ENCODE results near the gene SCNN1A. TPM values are rescaled to one million over a fixed set of nuclear protein-coding genes. Genes with fewer than 3 reads are reported as not detected.
A peak's percentile ranks its signal among the peaks of the same experiment; 100 is the strongest.

The SCNN1A gene
- total and polyA plus RNA-seq, 11 donors: 0.11 to 3.9 (median 0.43) TPM; not detected in 4

- WGBS, 4 donors: 74 to 83% (median 80%) methylated on average over 9 of the region's 9 CpGs
- DNase-seq (no peak), ATAC-seq (no peak)
- Histone ChIP-seq H3K36me3 (no peaks in the 10 kb centered on the region), H3K4me1 (peaks cover 0 to 14% (median 5%) of the 10 kb centered on the region in 12 donors), H3K9me3 (no peaks in the 10 kb centered on the region), H3K27ac (no peak overlapping the region), H3K27me3 (peaks cover 7 to 17% (median 13%) of the 10 kb centered on the region in 9 donors), H3K4me3 (no peak overlapping the region)
- intact Hi-C loops (cut with DNase I): loop anchor here in 1 of 10 donors (5.0 kb wide), 1 partner anchor 148 kb away; no protein-coding TSS in a partner anchor
- TF ChIP-seq, protein P1, sequence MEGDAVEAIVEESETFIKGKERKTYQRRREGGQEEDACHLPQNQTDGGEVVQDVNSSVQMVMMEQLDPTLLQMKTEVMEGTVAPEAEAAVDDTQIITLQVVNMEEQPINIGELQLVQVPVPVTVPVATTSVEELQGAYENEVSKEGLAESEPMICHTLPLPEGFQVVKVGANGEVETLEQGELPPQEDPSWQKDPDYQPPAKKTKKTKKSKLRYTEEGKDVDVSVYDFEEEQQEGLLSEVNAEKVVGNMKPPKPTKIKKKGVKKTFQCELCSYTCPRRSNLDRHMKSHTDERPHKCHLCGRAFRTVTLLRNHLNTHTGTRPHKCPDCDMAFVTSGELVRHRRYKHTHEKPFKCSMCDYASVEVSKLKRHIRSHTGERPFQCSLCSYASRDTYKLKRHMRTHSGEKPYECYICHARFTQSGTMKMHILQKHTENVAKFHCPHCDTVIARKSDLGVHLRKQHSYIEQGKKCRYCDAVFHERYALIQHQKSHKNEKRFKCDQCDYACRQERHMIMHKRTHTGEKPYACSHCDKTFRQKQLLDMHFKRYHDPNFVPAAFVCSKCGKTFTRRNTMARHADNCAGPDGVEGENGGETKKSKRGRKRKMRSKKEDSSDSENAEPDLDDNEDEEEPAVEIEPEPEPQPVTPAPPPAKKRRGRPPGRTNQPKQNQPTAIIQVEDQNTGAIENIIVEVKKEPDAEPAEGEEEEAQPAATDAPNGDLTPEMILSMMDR (IDR thresholded peaks at IDR 0.05): no peak
- TF ChIP-seq POLR2A (IDR thresholded peaks at IDR 0.05): no peak
Observed at GRCh38 chr12:6314776-6315175, 60.6 kb downstream of the SCNN1A start.

DNA sequence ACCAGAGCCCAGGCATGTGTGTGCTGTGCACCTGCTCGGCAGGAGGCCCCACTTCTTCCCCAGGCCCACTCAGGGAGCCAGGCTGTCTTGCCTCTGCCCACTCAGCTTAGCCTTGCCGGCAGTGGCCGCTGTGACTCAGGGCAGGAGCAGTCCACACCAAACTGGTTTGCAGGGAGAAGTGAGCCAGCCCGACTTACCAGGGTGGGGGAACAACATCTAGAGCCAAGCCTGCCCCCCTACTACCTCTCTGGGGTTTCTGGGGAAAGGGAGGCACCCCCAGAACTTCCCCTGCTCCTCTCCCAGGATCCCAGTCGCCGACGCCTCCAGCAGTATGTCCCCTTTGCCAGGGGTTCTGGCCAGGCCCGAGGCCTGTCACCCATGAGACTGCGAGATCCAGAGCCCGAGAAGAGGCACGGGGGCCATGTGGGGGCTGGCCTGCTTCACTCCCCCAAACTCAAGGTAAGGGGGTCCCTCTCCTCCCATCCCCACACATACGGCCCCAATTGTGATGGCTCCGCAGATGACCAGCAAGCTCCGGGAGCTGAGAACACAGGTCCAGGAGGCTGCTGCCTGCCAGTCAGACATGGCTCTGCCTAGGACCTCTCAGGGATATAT, 61.9 kb downstream of the SCNN1A start:
- no peak for TF ChIP-seq POLR2A (IDR thresholded peaks at IDR 0.05)
- TF ChIP-seq, protein P1 (IDR thresholded peaks at IDR 0.05): no peak
- Histone ChIP-seq H3K36me3 (no peaks in the 10 kb centered on the region), H3K4me1 (peaks cover 0 to 14% (median 5%) of the 10 kb centered on the region in 12 donors), H3K27me3 (peaks cover 7 to 20% (median 14%) of the 10 kb centered on the region in 9 donors), H3K9me3 (no peaks in the 10 kb centered on the region), H3K4me3 (no peak overlapping the region), H3K27ac (no peak overlapping the region)
- WGBS, 4 donors: 93 to 96% (median 96%) methylated on average over 12 to 14 of the region's 14 CpGs
- DNase-seq: no peak
- intact Hi-C loops (cut with DNase I): no loop called here
- ATAC-seq: no peak

DNA sequence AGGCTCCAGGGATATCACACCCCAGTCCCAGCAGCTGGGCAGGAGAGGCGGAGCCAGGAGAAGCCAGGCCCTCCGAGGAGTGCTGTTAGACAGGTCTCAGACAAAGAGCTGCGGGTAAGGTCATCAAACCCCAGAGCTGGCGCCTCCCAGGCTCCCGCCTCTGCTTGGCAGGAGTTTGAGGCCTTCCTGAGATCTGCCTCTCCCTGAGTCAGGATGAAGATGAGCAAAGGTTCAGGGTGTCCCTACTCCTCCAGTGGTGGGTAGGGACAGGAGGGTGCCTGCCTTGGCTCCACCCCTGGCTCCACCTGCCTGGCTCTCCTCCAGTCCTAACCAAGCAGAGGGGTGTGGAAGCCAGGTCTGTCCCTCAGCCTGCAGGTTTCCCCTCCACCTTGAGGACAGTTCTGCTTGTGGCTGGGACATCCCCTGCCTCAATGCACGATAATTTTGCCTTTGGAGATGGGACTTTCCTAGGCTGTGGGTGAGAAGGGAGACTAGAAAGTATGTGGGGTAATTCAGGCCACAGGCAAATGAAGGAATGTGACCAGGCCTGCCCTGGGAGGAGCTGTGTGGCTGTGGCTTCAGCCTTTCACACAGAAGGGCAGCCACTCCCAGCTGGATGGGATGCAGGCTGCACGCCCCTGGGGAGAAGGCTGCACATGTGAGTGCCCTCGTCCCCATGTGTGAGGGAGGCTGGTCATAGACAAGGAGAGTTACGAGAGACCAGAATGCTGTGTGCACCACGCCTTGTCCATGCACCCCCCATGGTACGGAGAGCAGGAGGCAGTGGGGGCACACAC, 62.6 kb downstream of the SCNN1A start:
- intact Hi-C loops (cut with DNase I): no loop called here
- no peaks in the 10 kb centered on the region for H3K9me3 ChIP-seq
- TF ChIP-seq, protein P1 (IDR thresholded peaks at IDR 0.05): no peak
- no peak for TF ChIP-seq POLR2A (IDR thresholded peaks at IDR 0.05)
- H3K4me1 ChIP-seq: peaks cover 0 to 17% (median 5%) of the 10 kb centered on the region in 12 donors
- peaks cover 7 to 20% (median 14%) of the 10 kb centered on the region in 9 donors for H3K27me3 ChIP-seq
- DNase-seq: no peak
- no peak overlapping the region for H3K4me3 ChIP-seq
- peak in 1 of 4 donors; percentile 6 for ATAC-seq
- 79 to 88% (median 80%) methylated on average over 10 to 11 of the region's 11 CpGs for WGBS, 4 donors
- no peak overlapping the region for H3K27ac ChIP-seq
- H3K36me3 ChIP-seq: no peaks in the 10 kb centered on the region

GRCh38 chr12:6311822-6312528, 63.4 kb downstream of the SCNN1A start:
- no peak overlapping the region for H3K27ac ChIP-seq
- WGBS, 4 donors: 96 to 98% (median 97%) methylated on average over 7 to 8 of the region's 8 CpGs
- no peak for TF ChIP-seq POLR2A (IDR thresholded peaks at IDR 0.05)
- TF ChIP-seq, protein P1 (IDR thresholded peaks at IDR 0.05): no peak
- peaks cover 0 to 25% (median 5%) of the 10 kb centered on the region in 12 donors for H3K4me1 ChIP-seq
- H3K4me3 ChIP-seq: no peak overlapping the region
- intact Hi-C loops (cut with DNase I): no loop called here
- peaks cover 7 to 20% (median 14%) of the 10 kb centered on the region in 9 donors for H3K27me3 ChIP-seq
- DNase-seq (no peak), ATAC-seq (no peak)
- H3K36me3 ChIP-seq: no peaks in the 10 kb centered on the region
- no peaks in the 10 kb centered on the region for H3K9me3 ChIP-seq

Measured in heart left ventricle (tissue), 16 donors.